Measurements from ENCODE around the gene GNAL.

The GNAL gene

GRCh38 chr18:11873670-11874340, 184.7 kb downstream of the GNAL start:
- no peak overlapping the region for H3K4me3 ChIP-seq (ENCODE audit: low read depth, low read length)
- TF ChIP-seq, protein P1, sequence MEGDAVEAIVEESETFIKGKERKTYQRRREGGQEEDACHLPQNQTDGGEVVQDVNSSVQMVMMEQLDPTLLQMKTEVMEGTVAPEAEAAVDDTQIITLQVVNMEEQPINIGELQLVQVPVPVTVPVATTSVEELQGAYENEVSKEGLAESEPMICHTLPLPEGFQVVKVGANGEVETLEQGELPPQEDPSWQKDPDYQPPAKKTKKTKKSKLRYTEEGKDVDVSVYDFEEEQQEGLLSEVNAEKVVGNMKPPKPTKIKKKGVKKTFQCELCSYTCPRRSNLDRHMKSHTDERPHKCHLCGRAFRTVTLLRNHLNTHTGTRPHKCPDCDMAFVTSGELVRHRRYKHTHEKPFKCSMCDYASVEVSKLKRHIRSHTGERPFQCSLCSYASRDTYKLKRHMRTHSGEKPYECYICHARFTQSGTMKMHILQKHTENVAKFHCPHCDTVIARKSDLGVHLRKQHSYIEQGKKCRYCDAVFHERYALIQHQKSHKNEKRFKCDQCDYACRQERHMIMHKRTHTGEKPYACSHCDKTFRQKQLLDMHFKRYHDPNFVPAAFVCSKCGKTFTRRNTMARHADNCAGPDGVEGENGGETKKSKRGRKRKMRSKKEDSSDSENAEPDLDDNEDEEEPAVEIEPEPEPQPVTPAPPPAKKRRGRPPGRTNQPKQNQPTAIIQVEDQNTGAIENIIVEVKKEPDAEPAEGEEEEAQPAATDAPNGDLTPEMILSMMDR (IDR thresholded peaks at IDR 0.05; ENCODE audit: low read depth, low read length), result no peak
- no peak for DNase-seq (ENCODE audit: low read depth)

- no peak overlapping the region for H3K4me3 ChIP-seq (ENCODE audit: low read depth, low read length)
- DNase-seq (ENCODE audit: low read depth), result no peak
- TF ChIP-seq MAX (IDR thresholded peaks at IDR 0.05; ENCODE audit: low read depth, low read length), result no peak
- TF ChIP-seq MYC (IDR thresholded peaks at IDR 0.05; ENCODE audit: low read depth, low read length), result no peak
- TF ChIP-seq POLR2A (IDR thresholded peaks at IDR 0.05; ENCODE audit: extremely low read depth, insufficient read length), result no peak
- TF ChIP-seq, protein P1 (IDR thresholded peaks at IDR 0.05; ENCODE audit: low read depth, low read length), result no peak
These were observed 185.6 kb downstream of the GNAL start for GRCh38 chr18:11874676-11875075.

- no peak for DNase-seq (ENCODE audit: low read depth)
- TF ChIP-seq MAX (IDR thresholded peaks at IDR 0.05; ENCODE audit: low read depth, low read length) (no peak), POLR2A (IDR thresholded peaks at IDR 0.05; ENCODE audit: extremely low read depth, insufficient read length) (no peak), MYC (IDR thresholded peaks at IDR 0.05; ENCODE audit: low read depth, low read length) (no peak)
- TF ChIP-seq, protein P1 (IDR thresholded peaks at IDR 0.05; ENCODE audit: low read depth, low read length), result no peak
These were observed 188.6 kb downstream of the GNAL start for GRCh38 chr18:11877497-11878135.

DNA sequence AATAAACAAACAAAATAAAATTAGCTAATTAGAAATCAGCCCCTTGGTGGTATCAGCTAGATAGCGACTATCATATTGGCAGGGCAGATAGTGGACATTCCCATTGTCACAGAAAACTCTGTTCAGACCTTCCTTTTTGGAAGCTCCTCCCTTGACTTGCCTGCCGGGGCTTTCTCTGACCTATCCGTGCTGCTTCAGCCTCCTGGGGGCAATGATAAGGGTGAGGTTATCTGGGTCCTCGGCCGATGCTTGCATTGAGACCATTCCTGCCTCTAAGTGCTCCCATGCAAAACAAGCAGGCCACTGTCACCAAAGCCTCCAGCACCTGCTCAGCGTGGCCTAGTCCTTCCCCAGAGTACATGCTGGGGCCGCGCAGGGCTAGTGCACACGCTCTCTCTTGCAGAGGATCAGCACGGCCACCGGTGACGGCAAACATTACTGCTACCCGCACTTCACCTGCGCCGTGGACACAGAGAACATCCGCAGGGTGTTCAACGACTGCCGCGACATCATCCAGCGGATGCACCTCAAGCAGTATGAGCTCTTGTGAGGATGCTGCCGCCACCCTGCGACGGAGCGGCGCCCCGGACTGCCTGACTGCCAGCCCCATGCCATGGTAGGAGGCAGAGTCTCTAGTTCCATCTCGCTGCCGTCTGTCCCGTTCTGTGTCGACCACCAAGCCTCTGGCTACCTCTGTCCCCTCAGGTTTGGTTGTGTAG, 191.7 kb downstream of the GNAL start:
- TF ChIP-seq MYC (IDR thresholded peaks at IDR 0.05; ENCODE audit: low read depth, low read length) (no peak), MAX (IDR thresholded peaks at IDR 0.05; ENCODE audit: low read depth, low read length) (no peak), POLR2A (IDR thresholded peaks at IDR 0.05; ENCODE audit: extremely low read depth, insufficient read length) (no peak)
- TF ChIP-seq, protein P1 (IDR thresholded peaks at IDR 0.05; ENCODE audit: low read depth, low read length), result no peak
- no peak overlapping the region for H3K4me3 ChIP-seq (ENCODE audit: low read depth, low read length)
- no peak for DNase-seq (ENCODE audit: low read depth)

More at GRCh38 chr18:11877497-11878135, 188.6 kb downstream of the GNAL start:
- H3K4me3 ChIP-seq (ENCODE audit: low read depth, low read length), result no peak overlapping the region

DNA sequence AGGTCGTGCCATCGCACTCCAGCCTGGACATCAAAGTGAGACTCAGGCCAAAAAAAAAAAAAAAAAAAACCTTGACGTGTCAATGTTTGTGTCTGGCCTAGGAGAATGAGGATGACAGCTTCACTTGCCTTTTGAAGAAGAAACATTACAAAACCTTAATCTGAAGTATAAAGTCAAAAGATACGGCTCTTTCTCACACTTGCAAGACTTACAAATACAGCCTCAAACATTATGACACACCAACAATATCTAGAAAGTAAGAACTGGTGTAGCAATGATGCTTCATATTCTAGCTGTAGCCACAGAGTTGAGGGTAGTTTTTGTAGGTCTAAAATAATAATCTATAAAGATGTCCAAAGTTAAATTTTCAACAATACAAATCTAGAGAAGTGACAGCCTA, 193.6 kb downstream of the GNAL start:
- no peak for DNase-seq (ENCODE audit: low read depth)
- no peak overlapping the region for H3K4me3 ChIP-seq (ENCODE audit: low read depth, low read length)
- TF ChIP-seq, protein P1 (IDR thresholded peaks at IDR 0.05; ENCODE audit: low read depth, low read length), result no peak
- TF ChIP-seq POLR2A (IDR thresholded peaks at IDR 0.05; ENCODE audit: extremely low read depth, insufficient read length) (no peak), MAX (IDR thresholded peaks at IDR 0.05; ENCODE audit: low read depth, low read length) (no peak)

All from NB4 (cell line).